ENCODE measurements around the gene SRGAP2C.
"Not testable (repeated sequence)": the region's sequence is repeated elsewhere in the genome, so short reads cannot be mapped to it uniquely, and the experiment has no call there.

SRGAP2C gene

GRCh38 chr1:121243913-121244312 is 59.1 kb downstream of the SRGAP2C start:
- not testable (repeated sequence) for H3K9ac ChIP-seq (ENCODE audit: low read length); H3K4me1 ChIP-seq (ENCODE audit: control insufficient read depth, low read depth, low read length); H3K36me3 ChIP-seq (ENCODE audit: control insufficient read depth, low read depth, low read length); H3K27ac ChIP-seq (ENCODE audit: low read length); H3K4me3 ChIP-seq (ENCODE audit: low read length); H3K9me3 ChIP-seq (ENCODE audit: control insufficient read depth, low read depth, low read length); H3K27me3 ChIP-seq (ENCODE audit: control insufficient read depth, insufficient read depth, low read length)

GRCh38 chr1:121246399-121246798 is 61.6 kb downstream of the SRGAP2C start:
- H3K4me3 ChIP-seq (ENCODE audit: low read length); H3K9ac ChIP-seq (ENCODE audit: low read length); H3K27ac ChIP-seq (ENCODE audit: low read length); H3K4me1 ChIP-seq (ENCODE audit: control insufficient read depth, low read depth, low read length); H3K9me3 ChIP-seq (ENCODE audit: control insufficient read depth, low read depth, low read length); H3K27me3 ChIP-seq (ENCODE audit: control insufficient read depth, insufficient read depth, low read length); H3K36me3 ChIP-seq (ENCODE audit: control insufficient read depth, low read depth, low read length): not testable (repeated sequence)

GRCh38 chr1:121252656-121253055 is 67.9 kb downstream of the SRGAP2C start:
- H3K4me1 ChIP-seq (ENCODE audit: control insufficient read depth, low read depth, low read length); H3K9me3 ChIP-seq (ENCODE audit: control insufficient read depth, low read depth, low read length); H3K27ac ChIP-seq (ENCODE audit: low read length); H3K9ac ChIP-seq (ENCODE audit: low read length); H3K4me3 ChIP-seq (ENCODE audit: low read length); H3K36me3 ChIP-seq (ENCODE audit: control insufficient read depth, low read depth, low read length); H3K27me3 ChIP-seq (ENCODE audit: control insufficient read depth, insufficient read depth, low read length): not testable (repeated sequence)

- not testable (repeated sequence) for H3K4me3 ChIP-seq (ENCODE audit: low read length); H3K27me3 ChIP-seq (ENCODE audit: control insufficient read depth, insufficient read depth, low read length); H3K27ac ChIP-seq (ENCODE audit: low read length); H3K4me1 ChIP-seq (ENCODE audit: control insufficient read depth, low read depth, low read length); H3K9me3 ChIP-seq (ENCODE audit: control insufficient read depth, low read depth, low read length); H3K36me3 ChIP-seq (ENCODE audit: control insufficient read depth, low read depth, low read length); H3K9ac ChIP-seq (ENCODE audit: low read length)
These were observed 69.8 kb downstream of the SRGAP2C start for GRCh38 chr1:121254618-121255017.

- not testable (repeated sequence) for H3K27me3 ChIP-seq (ENCODE audit: control insufficient read depth, insufficient read depth, low read length); H3K9ac ChIP-seq (ENCODE audit: low read length); H3K27ac ChIP-seq (ENCODE audit: low read length); H3K9me3 ChIP-seq (ENCODE audit: control insufficient read depth, low read depth, low read length); H3K36me3 ChIP-seq (ENCODE audit: control insufficient read depth, low read depth, low read length); H3K4me1 ChIP-seq (ENCODE audit: control insufficient read depth, low read depth, low read length); H3K4me3 ChIP-seq (ENCODE audit: low read length)
These were observed 72.9 kb downstream of the SRGAP2C start for GRCh38 chr1:121257632-121258031.

GRCh38 chr1:121258134-121258533 is 73.4 kb downstream of the SRGAP2C start:
- H3K4me1 ChIP-seq (ENCODE audit: control insufficient read depth, low read depth, low read length); H3K27me3 ChIP-seq (ENCODE audit: control insufficient read depth, insufficient read depth, low read length); H3K4me3 ChIP-seq (ENCODE audit: low read length); H3K27ac ChIP-seq (ENCODE audit: low read length); H3K9me3 ChIP-seq (ENCODE audit: control insufficient read depth, low read depth, low read length); H3K9ac ChIP-seq (ENCODE audit: low read length); H3K36me3 ChIP-seq (ENCODE audit: control insufficient read depth, low read depth, low read length): not testable (repeated sequence)

- not testable (repeated sequence) for H3K4me3 ChIP-seq (ENCODE audit: low read length); H3K4me1 ChIP-seq (ENCODE audit: control insufficient read depth, low read depth, low read length); H3K36me3 ChIP-seq (ENCODE audit: control insufficient read depth, low read depth, low read length); H3K27me3 ChIP-seq (ENCODE audit: control insufficient read depth, insufficient read depth, low read length); H3K27ac ChIP-seq (ENCODE audit: low read length); H3K9me3 ChIP-seq (ENCODE audit: control insufficient read depth, low read depth, low read length); H3K9ac ChIP-seq (ENCODE audit: low read length)
These were observed 75.4 kb downstream of the SRGAP2C start for GRCh38 chr1:121260205-121260604.

- not testable (repeated sequence) for H3K27ac ChIP-seq (ENCODE audit: low read length); H3K27me3 ChIP-seq (ENCODE audit: control insufficient read depth, insufficient read depth, low read length); H3K9me3 ChIP-seq (ENCODE audit: control insufficient read depth, low read depth, low read length); H3K4me1 ChIP-seq (ENCODE audit: control insufficient read depth, low read depth, low read length); H3K4me3 ChIP-seq (ENCODE audit: low read length); H3K36me3 ChIP-seq (ENCODE audit: control insufficient read depth, low read depth, low read length); H3K9ac ChIP-seq (ENCODE audit: low read length)
These were observed 77.4 kb downstream of the SRGAP2C start for GRCh38 chr1:121262163-121262562.

- H3K27ac ChIP-seq (ENCODE audit: low read length); H3K36me3 ChIP-seq (ENCODE audit: control insufficient read depth, low read depth, low read length); H3K4me1 ChIP-seq (ENCODE audit: control insufficient read depth, low read depth, low read length); H3K4me3 ChIP-seq (ENCODE audit: low read length); H3K27me3 ChIP-seq (ENCODE audit: control insufficient read depth, insufficient read depth, low read length); H3K9me3 ChIP-seq (ENCODE audit: control insufficient read depth, low read depth, low read length); H3K9ac ChIP-seq (ENCODE audit: low read length): not testable (repeated sequence)
These were observed 79.0 kb downstream of the SRGAP2C start for GRCh38 chr1:121263789-121264244.

GRCh38 chr1:121267072-121267471 is 82.3 kb downstream of the SRGAP2C start:
- not testable (repeated sequence) for H3K4me3 ChIP-seq (ENCODE audit: low read length); H3K9ac ChIP-seq (ENCODE audit: low read length); H3K27ac ChIP-seq (ENCODE audit: low read length); H3K4me1 ChIP-seq (ENCODE audit: control insufficient read depth, low read depth, low read length); H3K36me3 ChIP-seq (ENCODE audit: control insufficient read depth, low read depth, low read length); H3K27me3 ChIP-seq (ENCODE audit: control insufficient read depth, insufficient read depth, low read length); H3K9me3 ChIP-seq (ENCODE audit: control insufficient read depth, low read depth, low read length)

- H3K9ac ChIP-seq (ENCODE audit: low read length); H3K4me3 ChIP-seq (ENCODE audit: low read length); H3K9me3 ChIP-seq (ENCODE audit: control insufficient read depth, low read depth, low read length); H3K4me1 ChIP-seq (ENCODE audit: control insufficient read depth, low read depth, low read length); H3K27ac ChIP-seq (ENCODE audit: low read length); H3K27me3 ChIP-seq (ENCODE audit: control insufficient read depth, insufficient read depth, low read length); H3K36me3 ChIP-seq (ENCODE audit: control insufficient read depth, low read depth, low read length): not testable (repeated sequence)
These were observed 84.5 kb downstream of the SRGAP2C start for GRCh38 chr1:121269309-121269708.

- not testable (repeated sequence) for H3K36me3 ChIP-seq (ENCODE audit: control insufficient read depth, low read depth, low read length); H3K9ac ChIP-seq (ENCODE audit: low read length); H3K4me1 ChIP-seq (ENCODE audit: control insufficient read depth, low read depth, low read length); H3K4me3 ChIP-seq (ENCODE audit: low read length); H3K9me3 ChIP-seq (ENCODE audit: control insufficient read depth, low read depth, low read length); H3K27ac ChIP-seq (ENCODE audit: low read length); H3K27me3 ChIP-seq (ENCODE audit: control insufficient read depth, insufficient read depth, low read length)
These were observed 85.2 kb downstream of the SRGAP2C start for GRCh38 chr1:121269973-121270372.

Measured in iPS-18a (cell line).